ENCODE results near the gene USP21. TPM values are rescaled to one million over a fixed set of nuclear protein-coding genes. Genes with fewer than 3 reads are reported as not detected.

Gene USP21
- polyA plus RNA-seq, 1 of the 3 experiments (the other 2 are of a cell fraction): 26.8 TPM

DNA sequence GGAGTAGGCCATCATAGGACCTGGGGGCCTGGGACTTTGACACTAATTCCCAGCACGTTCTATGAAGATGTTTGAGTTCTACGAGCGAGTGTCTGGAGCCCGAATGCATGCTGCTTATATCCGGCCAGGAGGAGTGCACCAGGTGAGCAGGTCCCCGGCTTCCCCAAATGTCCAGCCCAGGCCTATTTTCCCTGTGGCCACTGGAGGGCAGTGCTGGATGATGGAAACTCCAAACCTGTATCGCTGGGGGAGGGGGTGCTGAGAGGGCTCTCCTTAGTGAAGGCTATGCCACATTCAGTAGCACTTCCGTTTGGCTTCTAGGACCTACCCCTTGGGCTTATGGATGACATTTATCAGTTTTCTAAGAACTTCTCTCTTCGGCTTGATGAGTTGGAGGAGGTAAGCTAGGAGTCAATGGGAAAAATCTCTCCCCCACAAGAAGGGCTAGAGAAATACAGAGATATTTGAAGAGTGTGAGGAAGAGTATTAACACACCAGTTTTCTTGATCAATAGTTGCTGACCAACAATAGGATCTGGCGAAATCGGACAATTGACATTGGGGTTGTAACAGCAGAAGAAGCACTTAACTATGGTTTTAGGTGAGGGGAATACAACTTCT, 50.6 kb downstream of the USP21 start (continued):
- TF ChIP-seq, protein P1, sequence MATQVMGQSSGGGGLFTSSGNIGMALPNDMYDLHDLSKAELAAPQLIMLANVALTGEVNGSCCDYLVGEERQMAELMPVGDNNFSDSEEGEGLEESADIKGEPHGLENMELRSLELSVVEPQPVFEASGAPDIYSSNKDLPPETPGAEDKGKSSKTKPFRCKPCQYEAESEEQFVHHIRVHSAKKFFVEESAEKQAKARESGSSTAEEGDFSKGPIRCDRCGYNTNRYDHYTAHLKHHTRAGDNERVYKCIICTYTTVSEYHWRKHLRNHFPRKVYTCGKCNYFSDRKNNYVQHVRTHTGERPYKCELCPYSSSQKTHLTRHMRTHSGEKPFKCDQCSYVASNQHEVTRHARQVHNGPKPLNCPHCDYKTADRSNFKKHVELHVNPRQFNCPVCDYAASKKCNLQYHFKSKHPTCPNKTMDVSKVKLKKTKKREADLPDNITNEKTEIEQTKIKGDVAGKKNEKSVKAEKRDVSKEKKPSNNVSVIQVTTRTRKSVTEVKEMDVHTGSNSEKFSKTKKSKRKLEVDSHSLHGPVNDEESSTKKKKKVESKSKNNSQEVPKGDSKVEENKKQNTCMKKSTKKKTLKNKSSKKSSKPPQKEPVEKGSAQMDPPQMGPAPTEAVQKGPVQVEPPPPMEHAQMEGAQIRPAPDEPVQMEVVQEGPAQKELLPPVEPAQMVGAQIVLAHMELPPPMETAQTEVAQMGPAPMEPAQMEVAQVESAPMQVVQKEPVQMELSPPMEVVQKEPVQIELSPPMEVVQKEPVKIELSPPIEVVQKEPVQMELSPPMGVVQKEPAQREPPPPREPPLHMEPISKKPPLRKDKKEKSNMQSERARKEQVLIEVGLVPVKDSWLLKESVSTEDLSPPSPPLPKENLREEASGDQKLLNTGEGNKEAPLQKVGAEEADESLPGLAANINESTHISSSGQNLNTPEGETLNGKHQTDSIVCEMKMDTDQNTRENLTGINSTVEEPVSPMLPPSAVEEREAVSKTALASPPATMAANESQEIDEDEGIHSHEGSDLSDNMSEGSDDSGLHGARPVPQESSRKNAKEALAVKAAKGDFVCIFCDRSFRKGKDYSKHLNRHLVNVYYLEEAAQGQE (IDR thresholded peaks at IDR 0.05; ENCODE audit: low read depth, low read length): no peak
- 0 out of 2 replicates have a peak, but pooled peaks have one; percentile 34 for TF ChIP-seq SIN3A (IDR thresholded peaks at IDR 0.05; ENCODE audit: borderline replicate concordance, low read depth, low read length)
- TF ChIP-seq, protein P2, sequence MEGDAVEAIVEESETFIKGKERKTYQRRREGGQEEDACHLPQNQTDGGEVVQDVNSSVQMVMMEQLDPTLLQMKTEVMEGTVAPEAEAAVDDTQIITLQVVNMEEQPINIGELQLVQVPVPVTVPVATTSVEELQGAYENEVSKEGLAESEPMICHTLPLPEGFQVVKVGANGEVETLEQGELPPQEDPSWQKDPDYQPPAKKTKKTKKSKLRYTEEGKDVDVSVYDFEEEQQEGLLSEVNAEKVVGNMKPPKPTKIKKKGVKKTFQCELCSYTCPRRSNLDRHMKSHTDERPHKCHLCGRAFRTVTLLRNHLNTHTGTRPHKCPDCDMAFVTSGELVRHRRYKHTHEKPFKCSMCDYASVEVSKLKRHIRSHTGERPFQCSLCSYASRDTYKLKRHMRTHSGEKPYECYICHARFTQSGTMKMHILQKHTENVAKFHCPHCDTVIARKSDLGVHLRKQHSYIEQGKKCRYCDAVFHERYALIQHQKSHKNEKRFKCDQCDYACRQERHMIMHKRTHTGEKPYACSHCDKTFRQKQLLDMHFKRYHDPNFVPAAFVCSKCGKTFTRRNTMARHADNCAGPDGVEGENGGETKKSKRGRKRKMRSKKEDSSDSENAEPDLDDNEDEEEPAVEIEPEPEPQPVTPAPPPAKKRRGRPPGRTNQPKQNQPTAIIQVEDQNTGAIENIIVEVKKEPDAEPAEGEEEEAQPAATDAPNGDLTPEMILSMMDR (IDR thresholded peaks at IDR 0.05): peak; percentile 95
- no peak for TF ChIP-seq FOXJ3 (CRISPR knock-in tag; IDR thresholded peaks at IDR 0.05)
- TF ChIP-seq NFIC (IDR thresholded peaks at IDR 0.05; ENCODE audit: borderline replicate concordance): no peak
- no peak for TF ChIP-seq GABPA (IDR thresholded peaks at IDR 0.05; ENCODE audit: low read depth)
- no peak for TF ChIP-seq RCOR1 (IDR thresholded peaks at IDR 0.05; ENCODE audit: low read length)
- no peak for TF ChIP-seq FOSL2 (IDR thresholded peaks at IDR 0.05; ENCODE audit: borderline replicate concordance, low read depth)

DNA sequence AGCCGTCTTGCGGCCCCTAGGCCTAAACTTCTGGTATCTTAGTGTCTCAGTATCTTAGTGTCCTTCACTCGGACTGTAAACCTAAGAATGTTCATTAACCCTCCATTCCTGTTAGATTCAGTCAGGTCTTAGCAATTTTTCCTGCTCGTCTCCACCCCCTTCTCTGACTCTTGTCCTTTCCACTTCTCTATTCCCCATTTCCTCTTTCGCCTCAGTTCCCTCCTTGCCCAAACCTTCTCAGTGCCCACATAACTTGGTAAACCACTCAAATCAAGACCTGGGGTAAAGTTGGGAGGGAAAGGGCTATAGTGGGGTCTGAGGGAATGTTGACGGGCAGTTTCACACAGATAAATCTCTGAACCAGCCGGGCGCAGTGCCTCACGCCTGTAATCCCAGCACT, 55.1 kb downstream of the USP21 start:
- no peaks in the 10 kb centered on the region; a peak in 1 of 4 replicates for H3K4me1 ChIP-seq (ENCODE audit: control insufficient read depth in 1 of 2, insufficient read depth in 2 of 2, low read depth in 1 of 2, low read length in 1 of 2)
- H3K79me2 ChIP-seq (ENCODE audit: insufficient read depth): 0 out of 2 replicates have a peak, but pooled peaks cover 4% of the 10 kb centered on the region
- no peak overlapping the region for H3K4me3 ChIP-seq (ENCODE audit: low read depth in 2 of 2, low read length in 1 of 2)
- WGBS (ENCODE audit: low lambda C conversion rate): 99% methylated on average over 9 of the region's 9 CpGs
- no peak overlapping the region for H2AFZ ChIP-seq (ENCODE audit: low read depth)
- peaks cover 44 to 51% of the 10 kb centered on the region in 2 experiments for H3K36me3 ChIP-seq (replicated peaks in 1 of 2; ENCODE audit: control insufficient read depth in 1 of 2, insufficient read depth in 2 of 2, low read length in 1 of 2)
- ChIA-PET POLR2A (no interaction called here), CTCF (interaction anchor here (6.0 kb wide), 1 partner anchor 12 kb away, joined by 32 read pairs; the partner anchor contains the start of gene TOMM40L)
- H3K9ac ChIP-seq: no peak overlapping the region
- no peaks in the 10 kb centered on the region for H3K9me2 ChIP-seq
- H3K27me3 ChIP-seq (ENCODE audit: insufficient read depth): no peaks in the 10 kb centered on the region
- DNase-seq: no peak
- no peaks in the 10 kb centered on the region for H3K9me3 ChIP-seq
- H3K4me2 ChIP-seq: no peak overlapping the region
- H3K27ac ChIP-seq (ENCODE audit: low read depth in 2 of 2, low read length in 1 of 2): no peak overlapping the region
- peaks cover 4% of the 10 kb centered on the region for H3F3A ChIP-seq (replicated peaks; ENCODE audit: insufficient read depth)
- TF ChIP-seq GATA2 (CRISPR knock-in tag; IDR thresholded peaks at IDR 0.05) (no peak), SMC3 (IDR thresholded peaks at IDR 0.05; ENCODE audit: low read depth, low read length) (no peak), MEF2A (IDR thresholded peaks at IDR 0.05; ENCODE audit: borderline replicate concordance, low read depth) (no peak), MXI1 (IDR thresholded peaks at IDR 0.05; ENCODE audit: low read depth, low read length) (no peak), TAF1 (IDR thresholded peaks at IDR 0.05; ENCODE audit: borderline replicate concordance, low read depth, low read length) (no peak)
- TF ChIP-seq, protein P3, sequence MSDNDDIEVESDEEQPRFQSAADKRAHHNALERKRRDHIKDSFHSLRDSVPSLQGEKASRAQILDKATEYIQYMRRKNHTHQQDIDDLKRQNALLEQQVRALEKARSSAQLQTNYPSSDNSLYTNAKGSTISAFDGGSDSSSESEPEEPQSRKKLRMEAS (IDR thresholded peaks at IDR 0.05; ENCODE audit: low read depth): no peak
- TF ChIP-seq, protein P4, sequence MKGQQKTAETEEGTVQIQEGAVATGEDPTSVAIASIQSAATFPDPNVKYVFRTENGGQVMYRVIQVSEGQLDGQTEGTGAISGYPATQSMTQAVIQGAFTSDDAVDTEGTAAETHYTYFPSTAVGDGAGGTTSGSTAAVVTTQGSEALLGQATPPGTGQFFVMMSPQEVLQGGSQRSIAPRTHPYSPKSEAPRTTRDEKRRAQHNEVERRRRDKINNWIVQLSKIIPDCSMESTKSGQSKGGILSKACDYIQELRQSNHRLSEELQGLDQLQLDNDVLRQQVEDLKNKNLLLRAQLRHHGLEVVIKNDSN (IDR thresholded peaks at IDR 0.05; ENCODE audit: borderline replicate concordance, low read depth): no peak
- TF ChIP-seq, protein P1 (IDR thresholded peaks at IDR 0.05; ENCODE audit: low read depth, low read length): no peak
- no peaks in the 10 kb centered on the region for H4K20me1 ChIP-seq (ENCODE audit: insufficient read depth)

Data from SK-N-SH (cell line).